GM19240 (cell line): Measurements from ENCODE around the gene TMEM184A.

ENCODE experiments used
- DNase-seq: peaks from one replicate; pipeline ENCODE4 v3.0.0; 2011; ENCODE audit warnings: low spot score; ENCODE audit not compliant: insufficient read length

TMEM184A gene

DNA sequence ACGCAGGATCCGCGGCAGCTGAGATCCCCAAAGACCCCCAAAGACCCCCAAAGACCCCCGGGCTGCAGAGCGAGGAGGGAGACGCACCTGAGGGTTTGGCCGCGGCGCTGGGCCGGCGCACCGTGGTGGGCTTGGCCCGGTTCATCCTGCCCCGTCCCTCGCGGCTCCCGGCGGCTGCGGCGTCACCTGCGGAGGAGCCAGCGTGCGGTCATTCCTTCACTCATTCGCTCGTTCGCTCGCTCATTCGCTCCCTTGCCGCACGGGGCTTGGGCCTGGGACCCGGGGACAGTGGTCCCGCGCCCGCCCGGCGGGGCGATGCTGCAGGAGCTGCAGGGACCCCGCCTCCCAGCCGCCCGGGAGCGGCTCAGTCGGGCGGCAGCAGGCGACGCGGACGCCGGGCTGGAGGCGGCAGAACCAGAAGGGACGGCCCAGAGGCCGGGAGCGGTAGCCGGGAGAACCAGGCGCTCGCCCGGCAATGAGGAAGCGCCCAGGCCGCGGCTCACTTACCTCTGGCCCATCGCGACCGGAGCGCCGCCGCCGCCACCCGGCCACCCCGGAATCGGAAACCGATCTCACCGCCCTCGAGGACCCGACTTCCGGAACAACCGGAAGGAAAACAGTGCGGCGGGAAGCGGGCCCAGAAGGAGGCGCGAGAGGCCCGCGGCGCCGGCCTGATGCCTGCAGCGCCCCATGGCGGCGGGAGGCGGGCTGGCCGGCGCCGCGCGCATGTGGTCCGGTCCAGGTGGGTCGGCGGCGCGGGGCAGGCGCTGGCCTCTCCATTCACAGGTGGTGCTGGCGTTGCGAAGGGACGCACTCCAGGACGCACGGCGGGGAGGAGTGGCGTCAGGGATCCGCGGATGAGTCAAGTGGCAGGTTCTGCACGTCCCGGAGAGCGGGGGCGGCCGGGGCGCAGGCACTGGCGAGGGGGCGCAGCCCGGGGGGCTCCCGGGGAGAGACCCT, 51.9 kb downstream of the TMEM184A start, which contains the start of gene INTS1:
Gene INTS1 (minus strand): TSS at position 574 of the 960 bp plus-strand sequence. CDS start 429 bp downstream, at position 145.
- peak; percentile 99 for DNase-seq

DNA sequence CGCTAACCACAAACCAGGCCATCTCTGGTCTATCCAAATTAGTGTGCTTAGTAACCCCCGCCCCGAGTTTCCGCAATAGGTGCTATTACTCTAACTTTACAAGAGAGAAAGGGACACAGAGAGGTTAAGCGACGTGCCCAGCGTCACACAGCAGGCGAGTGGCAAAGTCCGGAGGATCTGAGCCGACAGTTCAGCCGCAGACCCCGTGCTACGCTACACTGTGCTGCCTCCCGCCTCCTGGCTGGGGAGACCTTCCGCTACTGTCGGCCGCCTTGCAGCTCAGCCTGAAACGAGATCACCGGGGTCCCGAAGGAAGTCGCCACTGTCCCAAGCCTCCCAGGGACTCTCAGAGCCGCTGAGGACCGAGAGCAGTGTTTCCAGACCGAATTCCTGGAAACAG, 52.6 kb downstream of the TMEM184A start:
- DNase-seq = no peak

DNA sequence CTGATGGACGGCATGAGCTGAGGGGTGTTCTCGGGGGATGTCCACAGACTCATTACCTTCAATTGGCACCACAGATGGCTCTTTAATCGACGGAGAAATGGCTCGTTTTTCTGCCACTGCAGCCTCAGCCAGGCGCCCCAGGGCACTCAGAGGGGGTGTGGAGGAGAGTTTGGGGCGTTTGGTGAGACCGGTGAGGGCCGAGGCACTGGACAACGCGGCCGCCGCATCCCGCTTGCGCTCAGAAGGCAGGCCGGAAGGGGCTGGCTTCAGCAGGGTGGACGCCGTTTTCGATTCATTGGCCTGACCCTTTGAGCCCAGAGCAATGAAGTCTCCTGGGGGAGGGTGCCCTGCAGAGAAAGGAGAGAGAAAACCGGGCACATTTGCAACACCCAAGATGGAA, 53.2 kb downstream of the TMEM184A start:
- DNase-seq = no peak

DNA sequence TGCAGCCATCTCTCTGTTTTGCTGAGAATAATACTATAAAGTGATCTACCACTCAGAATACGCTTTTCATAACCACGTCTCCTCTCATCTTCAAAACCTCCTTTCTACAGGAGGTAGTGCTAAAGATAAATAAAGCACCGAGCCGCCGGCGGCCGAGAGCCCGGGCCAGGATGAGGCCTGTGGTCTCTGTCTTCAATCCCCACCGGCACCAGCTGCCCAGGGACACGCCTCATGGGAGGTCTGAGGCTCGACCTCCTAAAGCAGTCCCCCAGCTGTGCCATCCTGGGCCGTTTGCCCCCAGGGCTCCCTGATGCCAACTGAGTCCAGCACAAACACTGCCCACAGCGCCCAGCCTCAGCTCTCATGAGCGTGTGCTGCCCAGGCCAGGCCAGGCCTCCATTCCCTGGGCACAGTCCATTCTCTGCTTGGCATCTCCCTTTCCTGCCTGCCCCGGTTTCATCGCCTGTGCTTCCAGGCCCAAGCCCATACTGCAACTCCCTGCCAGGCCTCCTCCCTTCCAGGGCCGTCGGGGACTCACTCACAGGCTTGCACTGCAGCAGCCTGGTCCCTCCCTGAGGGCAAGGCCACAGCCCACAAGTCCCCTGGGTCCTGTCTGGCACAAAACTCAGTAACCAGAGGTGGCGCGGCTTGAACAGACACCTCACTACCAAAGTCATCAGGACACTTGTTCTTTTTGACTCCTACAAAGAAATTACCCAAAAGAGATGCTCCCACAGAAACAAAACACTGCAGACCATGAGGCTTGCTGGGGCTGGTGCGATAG, 54.3 kb downstream of the TMEM184A start:
- DNase-seq = no peak

DNA sequence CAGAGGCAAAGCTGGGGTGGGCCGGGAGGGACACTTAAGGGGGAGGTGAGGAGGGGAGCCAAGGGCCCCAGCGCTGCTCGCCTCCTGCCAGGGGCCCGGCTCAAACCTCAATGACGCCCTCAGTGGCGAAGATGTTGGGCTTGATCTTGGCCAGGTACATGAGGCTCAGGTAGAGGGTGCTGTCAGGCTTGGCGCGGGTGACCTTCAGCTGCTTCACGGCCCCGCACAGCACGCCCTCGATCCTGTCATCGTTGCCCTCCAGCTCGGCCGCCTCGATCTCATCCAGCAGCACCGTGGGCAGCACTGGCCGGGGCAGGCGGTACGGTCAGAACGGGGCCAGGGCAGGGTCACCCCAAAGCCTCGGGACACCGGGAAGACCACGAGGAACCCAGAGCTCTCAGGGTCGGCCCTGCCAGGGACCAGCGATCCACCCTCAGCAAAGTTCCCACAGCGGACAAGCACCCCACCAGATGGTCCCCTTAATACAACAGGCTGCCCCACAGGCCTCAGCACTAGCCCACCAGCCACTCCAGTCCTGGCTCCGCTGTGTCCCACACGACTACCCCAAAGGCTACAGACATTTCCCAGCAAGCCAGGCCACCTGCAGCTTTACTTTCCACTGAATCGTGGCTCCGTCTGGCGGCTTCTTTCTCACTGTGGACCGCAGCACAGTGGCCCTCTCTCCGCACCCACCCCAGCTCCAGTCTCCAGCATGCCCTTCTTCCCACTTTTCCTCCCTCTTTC, 55.8 kb downstream of the TMEM184A start:
- no peak for DNase-seq

DNA sequence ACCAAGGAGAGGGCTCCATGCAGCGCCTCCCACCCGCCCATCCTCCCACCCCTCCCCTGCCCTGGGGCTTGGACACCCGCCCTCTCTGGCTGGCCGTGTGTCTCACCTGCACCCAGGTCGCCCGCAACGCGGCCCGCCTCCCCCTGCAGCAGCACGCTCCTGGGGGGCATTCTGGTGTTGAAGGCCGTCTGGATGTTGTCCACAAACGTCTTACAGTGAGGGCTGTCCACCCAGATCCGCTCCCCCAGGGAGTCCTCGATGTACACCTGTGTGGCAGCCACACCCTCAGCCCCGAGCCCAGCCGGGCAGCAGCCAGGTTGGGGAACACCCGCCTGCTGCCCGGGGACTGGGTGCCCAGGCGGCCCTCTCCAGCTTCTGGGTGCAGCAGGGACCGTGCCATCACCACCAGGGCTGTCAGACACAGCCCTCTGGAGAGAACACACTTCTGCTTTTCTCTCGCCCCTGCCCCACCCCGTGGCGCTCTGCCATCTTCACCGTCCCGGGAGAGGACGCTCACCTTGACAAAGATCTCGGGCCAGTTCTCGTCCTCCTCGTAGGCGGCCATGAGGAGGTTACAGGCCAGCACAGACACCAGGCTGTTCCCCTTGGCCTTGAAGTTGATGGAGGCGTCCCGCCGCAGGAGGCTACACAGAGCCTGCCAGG, 56.5 kb downstream of the TMEM184A start:
- DNase-seq = no peak

DNA sequence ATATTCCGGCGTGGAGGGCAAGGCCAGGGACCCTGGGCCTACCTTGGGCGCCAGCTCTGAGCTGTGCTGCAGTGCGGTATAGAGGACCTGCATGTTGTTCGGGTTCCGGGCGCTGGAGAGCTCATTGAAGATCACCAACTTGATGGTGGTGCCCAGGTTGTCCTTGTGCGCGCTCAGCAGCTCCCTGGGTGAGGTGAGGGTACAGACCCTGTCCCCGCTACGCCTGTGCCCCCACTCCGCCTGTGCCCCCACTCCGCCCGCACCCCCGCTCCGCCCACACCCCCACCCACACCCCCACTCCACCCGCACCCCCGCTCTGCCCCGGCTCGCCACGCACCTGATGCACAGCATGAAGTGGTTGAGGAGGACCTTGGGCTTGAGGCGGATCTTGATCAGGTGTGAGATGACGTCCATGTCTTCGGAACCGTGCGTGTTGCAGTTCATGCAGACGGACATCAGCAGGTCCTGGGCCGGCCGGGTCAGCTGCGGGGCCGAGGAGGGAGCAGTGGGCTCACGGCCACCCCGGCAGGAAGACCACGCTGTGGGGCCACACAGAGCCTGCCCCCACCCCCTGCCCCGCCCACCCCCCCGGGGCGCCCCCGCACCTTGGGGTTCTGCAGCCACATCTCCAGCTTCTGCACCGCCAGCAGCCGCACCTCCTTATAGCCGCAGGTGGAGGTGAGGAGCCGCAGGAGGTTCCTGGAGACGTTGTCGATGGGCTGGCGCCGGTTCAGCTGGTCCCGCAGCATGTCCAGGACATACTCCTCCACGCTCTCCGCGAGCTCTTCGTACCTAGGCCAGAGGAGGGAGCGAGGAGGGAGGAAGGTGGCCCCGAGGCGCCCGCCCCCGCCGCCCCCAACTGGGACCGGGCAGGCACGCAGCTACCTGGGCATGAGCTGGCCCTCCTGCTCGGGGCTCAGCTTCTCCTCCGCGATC, 57.4 kb downstream of the TMEM184A start:
- no peak for DNase-seq

DNA sequence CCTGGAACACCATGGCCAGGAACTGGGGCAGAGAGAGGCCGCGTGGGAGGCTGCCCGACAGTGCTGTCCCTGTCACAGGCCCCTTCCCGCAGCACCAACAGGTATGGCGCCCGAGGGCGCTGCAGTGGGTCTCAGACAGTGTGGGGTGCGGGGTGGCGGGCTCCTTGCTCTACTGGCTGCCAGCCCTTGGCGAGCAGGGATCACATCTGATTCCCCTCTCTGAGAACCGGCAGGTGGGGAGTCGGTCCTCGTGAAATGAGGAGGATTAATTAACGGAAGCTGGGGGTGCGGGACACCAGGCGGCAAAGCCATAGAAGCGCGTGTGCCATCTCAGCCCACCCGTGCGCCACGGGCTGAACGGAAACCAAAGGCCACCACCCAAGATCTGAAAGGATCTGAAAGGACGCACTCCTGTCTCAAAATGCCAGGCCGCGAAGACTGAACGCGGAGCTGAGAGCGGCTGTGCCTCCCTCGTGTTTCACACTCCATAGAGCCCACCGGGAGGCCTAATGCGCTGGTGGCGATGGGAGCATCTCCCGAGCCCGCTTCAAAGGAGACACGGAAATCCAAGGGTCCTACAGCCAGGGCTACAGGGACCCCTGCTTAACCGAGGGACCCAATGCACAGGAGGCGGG, 58.6 kb downstream of the TMEM184A start:
- no peak for DNase-seq

DNA sequence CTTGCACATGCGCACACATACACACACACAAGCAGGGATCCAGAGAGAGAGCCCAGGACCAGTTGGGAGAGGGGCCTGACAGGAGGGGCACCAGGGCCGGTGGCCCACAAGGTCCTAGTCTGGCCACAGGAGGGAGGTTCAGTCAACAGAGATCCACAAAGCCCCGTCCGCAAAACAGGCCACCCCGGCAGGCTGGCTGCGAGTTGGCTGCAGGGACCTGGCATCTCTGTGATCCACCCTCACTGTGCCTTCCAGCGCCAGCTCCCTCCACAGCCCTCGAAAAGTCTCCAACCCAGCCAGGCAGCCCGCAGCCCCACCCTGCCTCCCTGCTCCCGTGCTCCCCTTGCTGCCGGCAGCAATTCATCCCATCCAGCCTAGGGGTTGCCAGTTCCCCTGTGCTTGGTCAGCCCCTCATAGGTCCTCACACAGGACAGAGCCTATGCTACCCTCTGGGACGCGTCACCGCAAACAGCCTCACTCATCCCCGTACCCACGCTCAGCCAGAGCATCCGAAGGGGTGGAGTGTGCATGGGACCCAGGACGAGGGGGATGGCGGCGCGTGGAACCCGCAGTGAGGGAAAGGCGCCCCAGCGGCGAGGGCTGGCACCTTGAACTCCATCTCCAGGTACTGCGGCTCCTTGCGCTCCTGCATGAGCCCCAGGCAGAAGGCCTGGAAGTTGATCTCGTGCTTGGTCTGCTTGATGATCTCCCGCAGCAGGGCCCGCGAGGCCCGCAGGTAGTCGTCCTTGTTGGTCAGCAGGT, 59.3 kb downstream of the TMEM184A start:
- DNase-seq = no peak

DNA sequence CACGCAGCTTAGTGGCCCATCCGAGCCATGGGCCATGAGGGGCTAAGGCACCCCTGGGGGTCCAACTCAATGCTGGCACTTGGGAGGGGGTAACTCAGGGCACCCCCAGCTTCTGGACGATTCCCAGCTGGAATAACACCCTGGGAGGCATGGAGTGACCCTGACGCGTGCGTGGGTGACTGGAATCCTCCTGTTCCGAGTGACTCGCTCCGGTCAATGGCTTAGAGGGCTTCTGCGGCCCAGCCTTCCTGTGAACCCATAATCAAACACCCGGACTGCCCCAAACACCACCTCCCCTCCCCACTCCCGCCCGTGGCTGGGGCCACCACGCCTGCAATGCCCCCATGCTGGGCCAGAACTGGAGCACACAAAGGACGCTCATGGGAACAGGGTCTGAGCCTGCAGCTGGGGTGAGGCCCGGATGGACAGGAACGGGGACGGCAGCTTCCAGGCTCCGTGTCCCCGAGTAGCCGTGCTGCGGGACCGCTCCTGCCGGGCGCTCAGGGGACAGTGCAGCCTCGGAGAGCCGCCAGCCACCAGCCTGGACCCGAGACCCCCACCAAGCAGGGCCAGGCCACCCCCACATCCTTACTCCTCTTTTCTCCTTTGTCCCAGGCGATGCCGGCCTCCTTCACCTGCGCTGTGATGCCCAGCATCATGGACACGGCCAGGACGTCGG, 60.3 kb downstream of the TMEM184A start:
- no peak for DNase-seq

DNA sequence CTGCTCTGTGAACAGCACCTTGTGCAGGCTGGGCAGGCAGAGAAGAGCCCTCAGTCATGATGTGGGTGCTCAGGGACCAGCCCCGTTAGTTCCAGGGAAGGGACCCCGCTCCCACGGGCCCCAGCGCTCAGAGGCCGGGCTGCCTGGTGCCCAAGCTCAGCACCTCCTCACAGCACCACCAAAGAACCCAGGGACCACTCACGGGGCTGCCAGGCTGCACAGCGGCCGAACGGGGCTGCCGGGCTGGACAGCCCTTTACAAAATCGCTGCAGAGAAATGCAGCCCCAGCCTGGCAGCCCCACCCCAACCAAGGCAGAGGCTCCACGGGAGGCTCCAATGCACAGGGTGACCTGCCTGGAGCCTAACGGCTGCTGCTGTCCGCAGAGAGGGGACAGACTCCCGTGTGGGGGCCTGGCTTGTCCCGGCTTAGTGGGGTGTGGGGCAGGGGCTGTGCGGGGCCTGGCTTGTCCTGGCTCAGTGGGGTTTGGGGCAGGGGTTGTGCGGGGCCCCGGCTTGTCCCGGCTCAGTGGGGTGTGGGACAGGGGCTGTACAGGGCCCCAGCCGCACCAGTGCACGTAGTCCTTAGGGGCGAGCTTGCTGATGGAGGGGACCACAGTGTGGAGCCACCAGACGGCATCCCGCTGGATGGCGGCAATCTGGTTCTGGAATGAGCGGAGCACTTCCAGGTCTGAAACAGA, 61.0 kb downstream of the TMEM184A start:
- DNase-seq = no peak

DNA sequence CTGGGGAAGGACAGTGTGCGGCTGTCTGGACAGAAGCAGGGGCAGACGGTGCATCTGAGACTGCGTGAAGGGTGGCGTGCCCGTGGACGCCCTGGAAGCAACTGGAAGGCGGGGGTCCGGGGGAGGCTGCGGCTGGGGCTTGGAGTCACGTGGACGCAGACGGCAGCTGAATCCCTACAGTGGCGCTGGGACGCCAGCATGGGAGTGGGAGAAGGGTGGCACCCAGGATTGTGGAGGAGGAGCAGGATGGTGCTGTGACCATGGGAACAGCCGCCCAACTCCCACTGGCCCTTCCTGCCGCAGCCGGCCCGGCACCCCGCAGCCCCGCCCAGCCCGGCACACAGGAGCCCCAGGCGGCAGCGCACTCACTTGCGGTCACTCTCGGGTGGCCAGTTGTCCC, 61.6 kb downstream of the TMEM184A start:
- DNase-seq = no peak

DNA sequence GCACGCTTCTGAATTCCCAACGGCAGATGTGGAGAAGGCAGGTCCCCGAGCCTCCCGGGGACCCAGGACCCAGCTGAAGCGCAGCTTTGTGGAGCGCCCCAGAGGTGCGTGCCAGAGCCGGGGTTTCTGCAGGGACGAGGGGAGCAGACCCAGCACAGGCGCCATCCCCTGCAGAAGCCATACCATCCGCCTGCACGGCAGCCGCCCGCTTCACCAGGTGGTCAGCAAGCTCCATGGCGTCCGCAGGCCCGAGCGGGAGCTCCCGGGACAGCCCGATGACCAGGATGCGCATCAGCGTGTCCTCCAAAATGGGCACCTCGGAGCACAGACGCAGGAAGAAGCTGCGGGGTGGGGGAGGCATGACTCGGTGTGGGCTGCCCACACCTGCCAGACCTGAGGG, 62.4 kb downstream of the TMEM184A start:
- no peak for DNase-seq

DNA sequence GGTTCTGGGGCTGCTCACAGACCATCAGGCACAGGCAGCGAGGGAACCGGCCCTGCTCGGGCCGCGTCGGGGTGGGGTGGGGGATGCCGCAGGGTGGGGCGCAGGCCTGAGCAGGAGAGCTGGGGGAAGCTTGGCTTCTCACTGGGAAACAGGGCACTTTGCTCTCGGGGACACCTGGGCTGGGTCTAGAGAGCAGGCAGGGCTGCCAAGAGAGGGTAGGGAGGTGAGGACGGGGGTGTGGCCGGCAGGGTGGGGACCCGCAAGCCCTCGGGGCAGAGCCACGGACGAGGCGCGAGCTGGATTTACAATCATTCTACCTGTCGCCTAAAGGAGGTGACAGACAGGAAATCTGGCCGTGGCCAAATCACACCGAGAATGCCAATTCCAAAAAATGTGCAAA, 62.9 kb downstream of the TMEM184A start:
- DNase-seq = no peak

DNA sequence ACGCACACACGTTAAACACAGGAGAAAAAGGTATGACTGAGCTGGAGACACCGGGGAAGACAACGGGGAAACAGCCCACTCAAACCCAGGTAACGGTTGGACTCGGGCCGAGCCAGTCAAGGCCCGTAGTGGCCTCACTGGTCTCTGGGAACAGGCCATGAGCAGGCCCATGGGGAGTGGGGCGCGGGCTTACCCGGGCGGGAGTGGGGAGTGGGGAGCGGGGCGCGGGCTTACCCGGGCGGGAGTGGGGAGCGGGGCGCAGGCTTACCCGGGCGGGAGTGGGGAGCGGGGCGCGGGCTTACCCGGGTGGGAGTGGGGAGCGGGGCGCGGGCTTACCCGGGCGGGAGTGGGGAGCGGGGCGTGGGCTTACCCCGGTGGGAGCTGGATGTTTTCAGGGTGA, 63.4 kb downstream of the TMEM184A start:
- no peak for DNase-seq
